ENCODE data around the gene AGAP1. TPM values are rescaled to one million over a fixed set of nuclear protein-coding genes. Genes with fewer than 3 reads are reported as not detected.

AGAP1 gene
- polyA plus RNA-seq, 2 of the 4 experiments (the other 2 are of a cell fraction) = 20.2 to 21.9 TPM

GRCh38 chr2:236105955-236106607, 612.2 kb downstream of the AGAP1 start (continued):
- TF ChIP-seq ZNF302 (CRISPR knock-in tag; IDR thresholded peaks at IDR 0.05) (no peak), GATA3 (IDR thresholded peaks at IDR 0.05; ENCODE audit: borderline replicate concordance) (no peak), POLR2A (IDR thresholded peaks at IDR 0.05; ENCODE audit: low read length) (no peak), HDAC2 (IDR thresholded peaks at IDR 0.05) (no peak), RFX5 (IDR thresholded peaks at IDR 0.05) (no peak), JUN (IDR thresholded peaks at IDR 0.05) (no peak), E2F6 (IDR thresholded peaks at IDR 0.05; ENCODE audit: borderline replicate concordance, low read depth) (no peak)
- TF ChIP-seq, protein P1, sequence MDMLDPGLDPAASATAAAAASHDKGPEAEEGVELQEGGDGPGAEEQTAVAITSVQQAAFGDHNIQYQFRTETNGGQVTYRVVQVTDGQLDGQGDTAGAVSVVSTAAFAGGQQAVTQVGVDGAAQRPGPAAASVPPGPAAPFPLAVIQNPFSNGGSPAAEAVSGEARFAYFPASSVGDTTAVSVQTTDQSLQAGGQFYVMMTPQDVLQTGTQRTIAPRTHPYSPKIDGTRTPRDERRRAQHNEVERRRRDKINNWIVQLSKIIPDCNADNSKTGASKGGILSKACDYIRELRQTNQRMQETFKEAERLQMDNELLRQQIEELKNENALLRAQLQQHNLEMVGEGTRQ (IDR thresholded peaks at IDR 0.05) = no peak

DNA sequence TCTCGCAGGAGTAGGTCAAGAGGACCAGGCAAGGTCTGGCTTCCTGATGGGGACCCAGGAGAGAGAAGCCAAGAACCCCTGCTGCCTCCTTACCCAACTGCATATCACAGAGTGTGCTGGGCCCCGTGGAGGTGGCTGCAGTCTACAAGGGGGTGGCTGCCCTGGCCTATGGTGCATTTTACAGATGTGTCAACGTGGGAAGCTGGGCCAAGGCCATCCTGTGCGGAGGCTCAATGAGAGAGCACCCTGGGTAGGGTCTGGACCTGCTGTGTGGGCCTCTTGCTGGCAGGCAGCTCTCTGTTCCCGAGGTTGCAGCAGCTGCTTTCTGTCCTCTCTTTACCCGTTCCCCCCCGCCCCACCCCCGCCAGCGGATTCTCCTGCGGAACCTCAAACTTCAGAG, 612.9 kb downstream of the AGAP1 start:
- H3K4me2 ChIP-seq = no peak overlapping the region
- POLR2A ChIA-PET = no interaction called here

GRCh38 chr2:236107536-236107935, 613.7 kb downstream of the AGAP1 start:
- H3K9me3 ChIP-seq = no peaks in the 10 kb centered on the region
- H3K4me1 ChIP-seq = no peaks in the 10 kb centered on the region
- ChIA-PET CTCF (interaction anchor here (1.5 kb wide), 1 partner anchor 15 kb away, joined by 3 read pairs; no protein-coding TSS in a partner anchor), POLR2A (no interaction called here)
- H3K27ac ChIP-seq = no peak overlapping the region
- peak in 1 of 2 experiments; percentile 36; a peak in 3 of 6 replicates for ATAC-seq
- no peak overlapping the region for H3K4me3 ChIP-seq
- WGBS (ENCODE audit: missing lambda C conversion rate) = 88% methylated on average over 11 of the region's 11 CpGs
- H3K4me2 ChIP-seq = no peak overlapping the region
- DNase-seq (ENCODE audit: low read depth in 1 of 2, low spot score in 1 of 2) = no peak
- no peak for FAIRE-seq
- TF ChIP-seq PBX3 (IDR thresholded peaks at IDR 0.05) (no peak), HMGXB4 (CRISPR knock-in tag; IDR thresholded peaks at IDR 0.05; ENCODE audit: borderline replicate concordance) (no peak), JUN (IDR thresholded peaks at IDR 0.05) (no peak), JUNB (IDR thresholded peaks at IDR 0.05) (no peak), E2F6 (IDR thresholded peaks at IDR 0.05; ENCODE audit: borderline replicate concordance, low read depth) (no peak), KDM1A (IDR thresholded peaks at IDR 0.05; ENCODE audit: low read depth) (no peak), PHF8 (IDR thresholded peaks at IDR 0.05; ENCODE audit: borderline replicate concordance, low read depth) (no peak), TFCP2L1 (CRISPR knock-in tag; IDR thresholded peaks at IDR 0.05) (no peak), CEBPB (IDR thresholded peaks at IDR 0.05) (no peak), CTCF (IDR thresholded peaks at IDR 0.05) (no peak), POLR2A (IDR thresholded peaks at IDR 0.05; ENCODE audit: low read length) (no peak)

More for the DNA sequence above, 612.9 kb downstream of the AGAP1 start:
- ATAC-seq (no peak), FAIRE-seq (no peak), DNase-seq (ENCODE audit: low read depth in 1 of 2, low spot score in 1 of 2) (no peak)
- WGBS (ENCODE audit: missing lambda C conversion rate) = 83% methylated on average over 6 of the region's 10 CpGs
- no peak overlapping the region for H3K4me3 ChIP-seq
- H3K27ac ChIP-seq = no peak overlapping the region
- TF ChIP-seq RARB (CRISPR knock-in tag; IDR thresholded peaks at IDR 0.05) = no peak
- no peak for TF ChIP-seq FOSB (CRISPR knock-in tag; IDR thresholded peaks at IDR 0.05)
- TF ChIP-seq TP53 (CRISPR knock-in tag; IDR thresholded peaks at IDR 0.05) = no peak
- no peak for TF ChIP-seq RAD21 (conservative IDR thresholded peaks at IDR 0.05 in 1 of 2, IDR thresholded peaks at IDR 0.05 in 1 of 2)
- no peak for TF ChIP-seq HEYL (CRISPR knock-in tag; IDR thresholded peaks at IDR 0.05)
- TF ChIP-seq ZNF302 (CRISPR knock-in tag; IDR thresholded peaks at IDR 0.05) = no peak
- TF ChIP-seq, protein P2, sequence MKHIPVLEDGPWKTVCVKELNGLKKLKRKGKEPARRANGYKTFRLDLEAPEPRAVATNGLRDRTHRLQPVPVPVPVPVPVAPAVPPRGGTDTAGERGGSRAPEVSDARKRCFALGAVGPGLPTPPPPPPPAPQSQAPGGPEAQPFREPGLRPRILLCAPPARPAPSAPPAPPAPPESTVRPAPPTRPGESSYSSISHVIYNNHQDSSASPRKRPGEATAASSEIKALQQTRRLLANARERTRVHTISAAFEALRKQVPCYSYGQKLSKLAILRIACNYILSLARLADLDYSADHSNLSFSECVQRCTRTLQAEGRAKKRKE (CRISPR knock-in tag; IDR thresholded peaks at IDR 0.05; ENCODE audit: low read depth) = no peak
- no peak for TF ChIP-seq CTCF (IDR thresholded peaks at IDR 0.05)
- TF ChIP-seq ZFP36 (IDR thresholded peaks at IDR 0.05; ENCODE audit: borderline replicate concordance, partially characterized antibody) = no peak
- TF ChIP-seq HOXB5 (CRISPR knock-in tag; IDR thresholded peaks at IDR 0.05) = no peak
- no peak for TF ChIP-seq ESRRA (IDR thresholded peaks at IDR 0.05; ENCODE audit: borderline replicate concordance, low read length)
- no peak for TF ChIP-seq CEBPB (IDR thresholded peaks at IDR 0.05)
- CTCF ChIA-PET = no interaction called here
- no peaks in the 10 kb centered on the region for H3K9me3 ChIP-seq
- no peaks in the 10 kb centered on the region for H3K4me1 ChIP-seq

Measured in A549 (cell line).